GM11168 (cell line): ENCODE measurements around the gene NUDT7.

Experiments
- in situ Hi-C: fragments of 300-500 bp; cut with MboI; formaldehyde crosslinking; loops from one replicate; pipeline ENCODE4 v1.12.0; 2022; ENCODE audit warnings: low sequenced_read_pairs; ENCODE audit not compliant: unreplicated experiment

Gene NUDT7

GRCh38 chr16:77722309-77723107, at the start of gene NUDT7:
Gene NUDT7 (plus strand): TSS chr16:77722514. CDS start chr16:77722583, 69 bp downstream.
- in situ Hi-C loops = no loop called here

DNA sequence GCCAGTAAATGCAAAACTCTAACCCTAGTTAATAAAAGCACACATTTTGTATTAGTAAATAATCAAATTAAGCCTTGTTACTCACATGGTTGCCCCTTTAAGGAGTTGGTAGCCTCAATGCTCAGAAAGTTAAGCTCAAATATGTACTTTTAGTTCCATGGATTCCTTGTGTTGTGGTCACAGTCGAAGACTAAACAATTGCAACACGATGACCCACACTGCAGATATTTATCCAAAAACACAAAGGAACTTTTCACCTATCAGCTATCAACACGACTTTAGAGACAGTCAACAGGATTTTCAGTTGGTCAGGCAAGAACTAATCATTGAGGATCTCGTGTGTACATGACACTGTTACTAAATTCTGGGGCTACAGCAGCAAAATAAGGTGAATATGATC, 47.4 kb upstream of the NUDT7 start:
- in situ Hi-C loops = loop anchor here (10.0 kb wide), 1 partner anchor 300 kb away; no protein-coding TSS in a partner anchor

DNA sequence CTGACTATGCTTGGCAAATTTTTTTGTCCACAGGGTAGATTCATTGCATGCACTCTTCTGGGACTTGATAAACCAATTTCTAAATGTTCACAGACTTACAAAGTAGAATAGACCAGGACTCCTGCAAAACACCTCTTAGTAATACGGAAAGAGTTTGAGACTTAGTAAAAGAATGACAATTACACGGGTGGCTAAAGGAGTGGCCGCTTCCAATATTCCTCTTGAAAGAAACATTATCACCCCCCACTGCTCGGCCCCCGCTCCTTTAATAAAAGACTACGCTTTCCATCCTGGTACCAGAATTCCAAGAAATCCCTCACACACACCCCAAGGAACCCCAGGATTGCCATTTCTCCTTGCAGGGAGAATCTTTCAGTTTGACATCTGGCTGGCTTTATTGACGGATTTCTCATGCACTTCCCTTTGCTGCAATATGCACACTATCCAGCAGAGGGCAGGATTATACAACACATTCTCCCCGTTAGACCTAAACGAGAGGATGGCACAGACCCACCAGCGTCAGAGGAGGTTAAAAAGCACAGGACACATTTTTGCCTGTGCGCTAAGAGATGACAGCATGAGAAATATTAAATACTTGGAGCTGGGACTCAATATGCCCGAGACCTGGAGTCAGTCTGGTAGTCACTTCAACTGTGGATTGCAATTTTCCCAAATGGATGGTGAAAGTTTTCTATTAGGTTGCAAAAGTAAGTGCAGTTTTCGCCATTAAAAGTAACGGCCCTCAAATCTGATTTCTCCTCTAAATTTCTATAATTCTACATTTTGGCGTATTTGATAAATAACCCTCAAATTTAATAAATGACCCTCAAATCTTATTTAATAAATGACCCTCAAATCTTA, 46.6 kb upstream of the NUDT7 start:
- in situ Hi-C loops = loop anchor here (10.0 kb wide), 1 partner anchor 299 kb away; no protein-coding TSS in a partner anchor

- in situ Hi-C loops = loop anchor here (10.0 kb wide), 1 partner anchor 298 kb away; no protein-coding TSS in a partner anchor
Observed at GRCh38 chr16:77677129-77677528, 45.2 kb upstream of the NUDT7 start.

DNA sequence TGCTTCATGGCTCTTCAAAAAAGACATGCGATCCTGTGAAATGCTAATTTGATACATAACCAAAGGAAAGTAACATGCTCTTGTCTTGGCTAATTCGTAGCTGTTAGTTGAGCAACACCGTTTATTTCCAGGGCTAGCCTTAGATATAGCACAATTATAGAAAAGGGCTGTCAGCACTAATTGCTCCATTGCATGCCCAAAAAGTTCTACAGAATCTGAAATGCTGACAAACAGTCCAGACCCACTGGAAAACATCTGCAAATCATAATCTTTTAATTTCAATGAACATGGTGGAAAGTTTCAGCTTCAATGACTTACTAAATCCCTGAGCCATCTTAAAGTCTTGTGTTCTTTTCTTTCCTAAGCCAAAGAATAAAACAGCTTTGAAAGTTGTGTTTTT, 42.9 kb upstream of the NUDT7 start:
- in situ Hi-C loops = loop anchor here (10.0 kb wide), 1 partner anchor 295 kb away; no protein-coding TSS in a partner anchor

DNA sequence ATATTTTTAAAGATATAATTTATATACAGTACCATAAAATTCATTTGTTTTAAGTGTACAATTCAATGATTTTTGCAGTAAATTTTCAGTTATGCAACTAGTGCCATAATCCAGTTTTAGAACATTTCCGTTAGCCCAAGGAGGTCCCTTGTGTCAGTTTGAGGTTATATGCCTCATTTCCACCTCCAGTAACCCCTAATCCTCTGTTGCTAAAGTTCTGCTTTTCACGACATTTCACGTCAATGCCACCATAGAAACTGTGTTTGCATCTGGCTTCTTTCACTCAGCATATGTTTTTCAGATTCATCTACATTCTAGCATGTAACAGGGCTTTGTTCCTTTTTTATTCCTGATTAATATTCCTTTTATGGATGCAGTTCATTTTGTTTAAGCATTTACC, 42.4 kb upstream of the NUDT7 start:
- in situ Hi-C loops = loop anchor here (10.0 kb wide), 1 partner anchor 295 kb away; no protein-coding TSS in a partner anchor

DNA sequence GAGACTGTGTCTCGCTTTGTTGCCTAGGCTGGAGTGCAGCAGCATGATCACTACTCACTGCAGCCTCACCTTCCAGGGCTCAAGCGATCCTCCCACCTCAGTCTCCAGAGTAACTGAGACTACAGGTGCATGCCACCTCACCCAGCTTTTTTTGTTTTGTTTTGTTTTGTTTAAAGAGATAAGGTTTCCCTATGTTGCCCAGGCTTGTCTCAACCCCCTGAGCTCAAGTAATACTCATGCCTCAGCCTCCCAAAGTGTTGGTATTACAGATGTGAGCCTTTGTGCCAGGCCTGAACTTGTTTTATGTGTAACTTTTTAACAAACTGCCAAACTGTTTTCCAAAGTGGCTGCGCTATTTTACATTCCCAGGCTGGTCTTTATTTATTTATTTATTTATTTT, 41.8 kb upstream of the NUDT7 start:
- in situ Hi-C loops = no loop called here

- in situ Hi-C loops = no loop called here
Observed at GRCh38 chr16:77682586-77682985, 39.7 kb upstream of the NUDT7 start.

- in situ Hi-C loops = no loop called here
Observed at GRCh38 chr16:77683397-77684180, 38.7 kb upstream of the NUDT7 start.

DNA sequence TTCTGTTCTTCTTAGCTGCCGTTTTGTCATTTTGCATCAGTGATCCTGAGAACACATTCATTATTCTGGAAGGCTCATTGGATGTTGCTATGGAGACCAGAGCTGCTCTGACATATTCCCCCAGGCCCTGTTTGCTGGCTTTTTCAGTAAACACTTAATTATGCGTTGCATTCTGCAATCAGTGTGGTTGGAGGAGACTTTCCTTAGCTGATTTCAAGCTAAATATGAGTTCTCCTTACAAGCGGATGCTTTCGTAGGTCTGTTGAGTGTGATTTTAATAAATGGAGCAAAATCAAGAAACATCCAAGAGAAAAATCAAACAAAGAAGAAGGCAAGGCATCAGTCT, 38.2 kb upstream of the NUDT7 start:
- in situ Hi-C loops = no loop called here

DNA sequence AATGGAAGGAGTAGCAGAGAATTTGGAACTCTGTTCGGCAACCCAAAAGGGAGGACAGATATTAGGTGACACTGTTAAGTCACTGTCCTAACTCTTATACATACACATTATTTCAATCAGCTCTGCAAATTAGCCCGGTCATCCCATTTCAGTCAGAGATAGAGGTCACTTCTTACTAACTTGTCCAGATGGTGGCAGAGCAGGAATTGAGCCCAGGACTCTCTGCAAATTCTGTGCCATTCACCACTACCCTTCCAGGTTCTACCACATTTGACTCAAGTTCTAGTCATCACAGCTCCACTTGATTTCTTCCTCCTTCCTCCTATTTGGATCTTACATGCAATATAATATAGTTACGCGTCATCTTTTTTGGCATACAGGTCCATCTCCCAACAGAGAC, 35.9 kb upstream of the NUDT7 start:
- in situ Hi-C loops = no loop called here

DNA sequence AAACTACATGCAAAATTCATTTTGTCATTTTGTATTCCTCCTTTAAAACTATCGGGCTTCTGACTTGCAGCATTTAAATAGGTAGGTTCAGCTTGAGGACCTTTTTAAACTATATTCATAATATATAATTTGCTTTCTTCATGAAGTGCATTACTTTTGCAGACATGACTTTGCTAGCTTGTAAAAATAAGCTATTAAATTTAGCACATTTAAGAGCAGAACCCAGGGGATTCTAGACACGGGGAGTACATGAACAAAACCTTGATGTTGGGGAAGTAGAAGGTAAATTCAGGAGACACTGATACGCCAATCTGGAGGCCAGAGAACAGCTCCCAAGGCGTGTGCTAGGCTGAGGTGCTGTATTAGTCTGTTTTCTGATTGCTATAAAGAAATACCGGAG, 32.3 kb upstream of the NUDT7 start:
- in situ Hi-C loops = no loop called here

DNA sequence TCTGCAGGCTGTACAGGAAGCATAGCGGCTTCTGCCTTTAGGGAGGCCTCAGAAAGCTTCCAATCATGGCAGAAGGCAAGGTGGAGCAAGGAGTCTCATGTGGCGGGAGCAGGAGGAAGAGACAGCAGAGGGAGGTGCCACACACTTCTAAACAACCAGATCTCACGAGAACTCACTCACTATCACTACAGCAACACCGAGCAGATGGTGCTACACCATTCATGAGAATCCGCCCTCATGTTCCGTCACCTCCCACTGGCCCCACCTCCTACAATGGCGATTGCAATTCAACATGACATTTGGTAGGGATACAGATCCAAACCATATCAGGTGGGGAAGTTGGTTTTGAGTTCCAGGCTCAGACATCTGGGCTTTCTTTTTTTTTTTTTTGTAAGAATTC, 31.9 kb upstream of the NUDT7 start:
- in situ Hi-C loops = no loop called here

DNA sequence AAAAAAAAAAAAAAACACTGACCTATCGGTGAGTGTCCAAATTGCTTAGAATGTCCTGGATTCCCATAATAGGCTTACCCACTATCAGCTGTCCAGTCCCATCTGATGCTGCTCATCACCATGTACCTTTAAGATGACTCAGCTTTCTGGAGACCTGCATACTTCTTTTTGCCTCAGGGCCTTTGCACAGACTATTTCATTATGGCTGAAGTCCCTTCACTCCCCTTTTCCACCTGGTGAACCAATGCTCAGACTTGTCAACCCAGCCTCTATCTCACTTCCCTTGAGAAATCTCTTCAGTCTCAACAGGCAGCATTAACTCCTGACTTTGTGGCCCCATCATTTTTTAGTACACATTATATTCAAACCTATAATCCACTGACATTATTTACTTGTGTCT, 29.7 kb upstream of the NUDT7 start:
- in situ Hi-C loops = no loop called here

DNA sequence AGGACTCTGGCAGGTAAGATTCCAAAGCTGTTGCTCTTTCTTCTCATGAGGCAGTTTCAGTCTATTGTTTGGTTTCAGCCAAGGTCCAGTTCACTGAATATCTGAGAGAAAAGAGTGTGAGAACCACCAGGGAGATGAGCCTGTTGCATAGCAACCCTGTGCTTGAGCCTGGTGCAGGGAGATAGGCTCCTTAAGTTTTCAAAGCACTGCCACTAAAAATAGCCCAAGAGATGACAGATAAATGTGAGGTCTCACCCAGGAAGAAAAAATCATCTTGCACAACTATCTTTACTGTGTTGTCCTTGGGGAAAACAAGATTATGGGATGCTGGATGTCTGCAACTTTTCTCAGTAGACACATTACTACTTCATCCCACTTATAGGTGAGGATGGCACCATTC, 26.2 kb upstream of the NUDT7 start:
- in situ Hi-C loops = no loop called here

GRCh38 chr16:77700846-77701245, 21.5 kb upstream of the NUDT7 start:
- in situ Hi-C loops = no loop called here

DNA sequence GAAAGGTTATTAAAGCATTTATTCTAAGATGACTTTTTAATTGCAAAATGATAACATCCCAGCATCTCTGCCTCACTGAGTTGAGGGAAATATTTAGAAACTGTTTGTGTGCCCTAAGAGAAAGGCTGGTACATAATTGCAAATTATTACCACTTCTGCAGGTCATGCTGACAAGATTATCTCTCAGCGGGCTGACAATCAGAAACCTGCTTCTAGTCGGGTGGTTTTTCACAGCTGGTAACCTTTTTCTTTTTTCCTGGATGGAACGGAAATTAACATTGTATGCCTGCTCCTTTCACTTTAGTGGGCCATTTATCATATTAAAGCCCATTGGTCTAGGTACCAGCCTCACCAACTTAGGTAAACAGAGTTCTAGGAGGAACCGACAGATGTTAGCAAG, 17.0 kb upstream of the NUDT7 start:
- in situ Hi-C loops = no loop called here

DNA sequence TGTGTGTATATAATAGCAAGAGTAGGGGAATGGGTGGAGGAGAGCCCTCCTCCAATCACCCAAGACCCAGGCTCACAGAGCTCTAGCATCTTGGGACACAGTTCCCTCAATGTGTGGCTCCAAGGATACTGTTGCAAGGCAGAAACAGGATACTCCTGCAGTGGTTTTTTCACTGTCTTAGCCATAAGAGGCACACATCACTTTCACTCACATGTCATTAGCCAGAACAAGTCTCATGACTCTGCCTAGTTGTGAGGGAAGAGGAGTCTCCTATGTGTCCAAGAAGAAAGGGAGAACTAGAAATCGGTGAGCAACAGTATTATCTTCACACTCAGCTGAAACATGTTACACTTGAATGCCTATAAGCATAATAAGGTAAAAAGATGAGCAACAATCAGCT, 11.1 kb upstream of the NUDT7 start:
- in situ Hi-C loops = no loop called here

- in situ Hi-C loops = no loop called here
Observed at GRCh38 chr16:77711775-77712174, 10.5 kb upstream of the NUDT7 start.

DNA sequence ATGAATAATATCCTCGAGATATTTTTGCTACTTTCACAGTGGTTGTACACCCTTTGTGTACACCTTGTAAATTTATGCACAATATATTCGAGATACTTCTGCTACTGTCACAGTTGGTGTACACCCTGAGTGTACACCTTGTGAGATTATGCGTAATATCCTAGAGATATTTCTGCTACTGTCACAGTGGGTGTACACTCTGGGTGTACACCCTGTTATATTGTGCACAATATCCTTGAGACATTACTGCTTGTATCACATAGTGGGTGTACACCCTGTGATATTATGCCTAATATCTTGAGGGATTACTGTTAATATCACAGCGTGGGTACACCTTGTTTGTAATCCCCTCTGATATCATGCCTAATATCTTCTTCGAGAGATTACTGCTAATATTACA, 7.2 kb upstream of the NUDT7 start:
- in situ Hi-C loops = no loop called here
